ENCODE results near the gene KRTAP10-2. TPM values are rescaled to one million over a fixed set of nuclear protein-coding genes. Genes with fewer than 3 reads are reported as not detected.

KRTAP10-2 gene
- total RNA-seq, 1 donor from 2014 or later, result not detected

- Histone ChIP-seq H3K27ac (no peak overlapping the region), H3K4me1 (no peaks in the 10 kb centered on the region), H3K4me3 (no peak overlapping the region), H3K27me3 (no peaks in the 10 kb centered on the region), H3K9me3 (no peaks in the 10 kb centered on the region), H3K36me3 (no peaks in the 10 kb centered on the region)
- DNase-seq (ENCODE audit: extremely low spot score in 2 of 2), result no peak
- TF ChIP-seq POLR2A (IDR thresholded peaks at IDR 0.05) (no peak), POLR2AphosphoS5 (IDR thresholded peaks at IDR 0.05; ENCODE audit: insufficient read depth in 1 of 2, low read depth in 1 of 2) (no peak), CTCF (IDR thresholded peaks at IDR 0.05) (no peak)
- intact Hi-C loops (cut with DNase I), result no loop called here
These were observed 17.2 kb downstream of the KRTAP10-2 start for GRCh38 chr21:44533891-44534627.

DNA sequence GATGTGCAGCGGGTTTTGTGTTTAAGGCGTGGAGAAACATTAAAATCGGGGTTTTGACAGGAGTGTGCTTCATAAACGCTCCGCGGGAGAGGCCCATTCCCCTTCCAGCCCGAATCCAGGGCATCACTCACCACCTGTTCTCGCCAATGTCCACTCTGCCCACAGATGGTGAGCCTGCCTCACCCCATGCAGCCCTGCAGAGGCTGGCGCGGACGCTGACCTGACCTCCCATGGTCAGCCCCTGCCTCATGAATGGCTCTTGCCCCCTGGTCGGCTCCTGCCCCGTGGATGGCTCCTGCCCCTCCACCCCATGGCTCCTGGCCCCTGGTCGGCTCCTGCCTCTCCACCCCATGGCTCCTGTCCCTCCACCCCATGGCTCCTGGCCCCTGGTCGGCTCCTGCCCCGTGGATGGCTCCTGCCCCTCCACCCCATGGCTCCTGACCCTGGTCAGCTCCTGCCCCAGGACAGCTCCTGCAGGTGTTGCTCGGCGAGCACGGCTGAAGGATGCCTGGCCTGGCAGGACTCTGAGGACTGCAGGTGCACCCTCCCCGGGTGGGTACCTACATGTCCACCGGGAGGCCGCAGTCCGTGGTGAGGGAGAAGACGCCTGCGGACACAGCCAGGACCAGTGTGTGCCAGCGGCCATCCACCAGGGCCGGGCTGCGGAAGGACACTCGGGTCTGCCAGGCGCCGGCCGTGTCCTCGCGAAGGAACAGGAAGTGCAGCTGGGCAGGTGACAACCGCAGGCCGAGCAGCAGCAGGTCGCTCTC, 18.0 kb downstream of the KRTAP10-2 start:
- intact Hi-C loops (cut with DNase I), result no loop called here
- H3K27ac ChIP-seq, result no peak overlapping the region
- TF ChIP-seq POLR2AphosphoS5 (IDR thresholded peaks at IDR 0.05; ENCODE audit: insufficient read depth in 1 of 2, low read depth in 1 of 2) (no peak), CTCF (IDR thresholded peaks at IDR 0.05) (no peak), POLR2A (IDR thresholded peaks at IDR 0.05) (no peak)
- H3K36me3 ChIP-seq, result no peaks in the 10 kb centered on the region
- H3K4me3 ChIP-seq, result no peak overlapping the region
- H3K4me1 ChIP-seq, result no peaks in the 10 kb centered on the region
- no peak for DNase-seq (ENCODE audit: extremely low spot score in 2 of 2)
- no peaks in the 10 kb centered on the region for H3K9me3 ChIP-seq
- H3K27me3 ChIP-seq, result no peaks in the 10 kb centered on the region

GRCh38 chr21:44532712-44533111, 18.6 kb downstream of the KRTAP10-2 start:
- no peaks in the 10 kb centered on the region for H3K27me3 ChIP-seq
- intact Hi-C loops (cut with DNase I), result no loop called here
- TF ChIP-seq POLR2AphosphoS5 (IDR thresholded peaks at IDR 0.05; ENCODE audit: insufficient read depth in 1 of 2, low read depth in 1 of 2) (no peak), CTCF (IDR thresholded peaks at IDR 0.05) (no peak), POLR2A (IDR thresholded peaks at IDR 0.05) (no peak)

DNA sequence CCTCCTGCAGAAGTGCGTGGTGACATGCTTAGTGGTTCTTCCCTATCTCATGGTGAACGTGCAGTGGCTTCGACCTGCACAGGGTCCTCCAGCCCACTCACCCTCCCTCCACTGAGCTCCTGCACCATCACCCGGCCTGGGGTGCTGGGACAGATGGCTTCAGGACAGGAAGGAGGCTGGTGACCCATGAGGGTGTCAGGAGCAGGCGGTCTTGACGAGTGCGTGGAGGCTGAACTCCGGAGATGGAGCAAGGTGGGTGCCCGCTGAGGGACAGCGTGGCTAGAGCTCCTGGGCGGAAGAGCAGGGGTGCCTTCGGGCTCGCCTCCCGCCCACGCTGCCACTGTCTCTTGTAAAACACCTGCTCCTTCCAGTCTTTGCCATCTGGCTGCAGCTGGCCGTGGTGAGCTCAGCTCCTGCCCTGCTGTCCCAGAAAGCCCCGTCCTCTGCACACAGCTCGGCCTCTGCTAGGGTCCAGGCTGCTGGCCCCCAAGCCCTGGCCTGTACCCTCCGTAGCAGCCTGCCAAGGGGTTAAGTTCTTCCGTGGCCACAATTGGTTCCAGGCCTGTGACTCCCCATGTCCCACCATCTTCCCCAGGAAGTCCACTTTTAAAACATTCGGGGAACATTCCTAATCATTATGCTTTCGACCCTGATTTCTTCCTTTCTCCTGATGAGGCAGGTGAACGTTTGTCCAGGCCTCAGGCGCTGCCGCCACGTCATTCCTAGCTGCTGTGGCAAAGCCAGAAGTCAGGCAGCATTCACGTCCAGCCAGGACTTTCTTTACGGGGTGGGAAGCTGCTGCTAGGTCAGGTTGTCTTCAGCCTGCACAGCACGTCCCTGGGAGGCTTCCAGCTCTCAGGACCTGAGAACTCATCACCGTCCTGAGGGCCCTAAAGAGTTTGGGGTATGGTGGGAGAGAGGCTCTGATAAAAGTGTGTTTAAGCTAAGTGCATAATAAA, 19.4 kb downstream of the KRTAP10-2 start:
- no peak overlapping the region for H3K4me3 ChIP-seq
- TF ChIP-seq POLR2AphosphoS5 (IDR thresholded peaks at IDR 0.05; ENCODE audit: insufficient read depth in 1 of 2, low read depth in 1 of 2) (no peak), CTCF (IDR thresholded peaks at IDR 0.05) (no peak), POLR2A (IDR thresholded peaks at IDR 0.05) (no peak)
- intact Hi-C loops (cut with DNase I), result no loop called here
- no peaks in the 10 kb centered on the region for H3K36me3 ChIP-seq
- no peaks in the 10 kb centered on the region for H3K9me3 ChIP-seq
- no peak overlapping the region for H3K27ac ChIP-seq
- H3K4me1 ChIP-seq, result no peaks in the 10 kb centered on the region
- no peak for DNase-seq (ENCODE audit: extremely low spot score in 2 of 2)
- H3K27me3 ChIP-seq, result no peaks in the 10 kb centered on the region

More at GRCh38 chr21:44532712-44533111, 18.6 kb downstream of the KRTAP10-2 start:
- H3K36me3 ChIP-seq, result no peaks in the 10 kb centered on the region
- H3K9me3 ChIP-seq, result no peaks in the 10 kb centered on the region
- no peak for DNase-seq (ENCODE audit: extremely low spot score in 2 of 2)
- H3K4me3 ChIP-seq, result no peak overlapping the region
- H3K4me1 ChIP-seq, result no peaks in the 10 kb centered on the region
- no peak overlapping the region for H3K27ac ChIP-seq

Measured in vagina (tissue), 2 donors.